ENCODE results near the gene SYCP2.

- TF ChIP-seq CTCF (IDR thresholded peaks at IDR 0.05) = no peak
- TF ChIP-seq EZH2phosphoT487 (IDR thresholded peaks at IDR 0.05) = no peak
- TF ChIP-seq EZH2 (IDR thresholded peaks at IDR 0.05) = no peak
Measured at GRCh38 chr20:59835057-59835447, 98.4 kb downstream of the SYCP2 start.

All from neural progenitor cell (in vitro differentiated cells).